Measurements from ENCODE around the gene AGBL4.

The AGBL4 gene

GRCh38 chr1:50023292-50024159, at the start of gene AGBL4:
TSS of gene AGBL4 (minus strand) at chr1:50023954.
- H3K4me3 ChIP-seq (ENCODE audit: low read depth, low read length): peak within 1 kb of the TSS; percentile 46
- TF ChIP-seq, protein P1, sequence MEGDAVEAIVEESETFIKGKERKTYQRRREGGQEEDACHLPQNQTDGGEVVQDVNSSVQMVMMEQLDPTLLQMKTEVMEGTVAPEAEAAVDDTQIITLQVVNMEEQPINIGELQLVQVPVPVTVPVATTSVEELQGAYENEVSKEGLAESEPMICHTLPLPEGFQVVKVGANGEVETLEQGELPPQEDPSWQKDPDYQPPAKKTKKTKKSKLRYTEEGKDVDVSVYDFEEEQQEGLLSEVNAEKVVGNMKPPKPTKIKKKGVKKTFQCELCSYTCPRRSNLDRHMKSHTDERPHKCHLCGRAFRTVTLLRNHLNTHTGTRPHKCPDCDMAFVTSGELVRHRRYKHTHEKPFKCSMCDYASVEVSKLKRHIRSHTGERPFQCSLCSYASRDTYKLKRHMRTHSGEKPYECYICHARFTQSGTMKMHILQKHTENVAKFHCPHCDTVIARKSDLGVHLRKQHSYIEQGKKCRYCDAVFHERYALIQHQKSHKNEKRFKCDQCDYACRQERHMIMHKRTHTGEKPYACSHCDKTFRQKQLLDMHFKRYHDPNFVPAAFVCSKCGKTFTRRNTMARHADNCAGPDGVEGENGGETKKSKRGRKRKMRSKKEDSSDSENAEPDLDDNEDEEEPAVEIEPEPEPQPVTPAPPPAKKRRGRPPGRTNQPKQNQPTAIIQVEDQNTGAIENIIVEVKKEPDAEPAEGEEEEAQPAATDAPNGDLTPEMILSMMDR (conservative IDR thresholded peaks at IDR 0.05; ENCODE audit: low read depth, low read length): no peak
- peak; percentile 5 for DNase-seq (ENCODE audit: low read depth)

GRCh38 chr1:50066806-50067205, 43.1 kb upstream of the AGBL4 start:
- TF ChIP-seq, protein P1 (conservative IDR thresholded peaks at IDR 0.05; ENCODE audit: low read depth, low read length): no peak
- no peak overlapping the region for H3K4me3 ChIP-seq (ENCODE audit: low read depth, low read length)
- DNase-seq (ENCODE audit: low read depth): no peak

DNA sequence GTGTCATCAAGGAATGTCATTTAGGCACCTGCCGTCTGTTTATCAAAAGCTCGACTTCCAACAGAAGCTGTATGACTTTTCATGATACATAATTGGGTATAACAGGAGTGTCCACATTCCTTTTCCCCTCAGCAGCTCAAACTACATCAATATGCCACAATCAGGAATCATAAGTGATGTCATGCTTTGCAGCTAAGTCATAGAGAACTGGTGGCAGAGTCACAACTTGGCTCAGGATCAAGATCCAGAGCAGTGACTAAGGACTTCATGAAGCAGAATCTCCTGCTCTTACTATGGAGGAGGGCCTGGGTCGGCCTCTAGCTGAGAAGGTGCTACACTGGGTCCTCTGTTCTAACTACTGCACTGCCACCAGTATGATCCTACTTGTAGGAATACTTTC, 36.5 kb upstream of the AGBL4 start:
- TF ChIP-seq, protein P1 (conservative IDR thresholded peaks at IDR 0.05; ENCODE audit: low read depth, low read length): no peak
- H3K4me3 ChIP-seq (ENCODE audit: low read depth, low read length): no peak overlapping the region
- DNase-seq (ENCODE audit: low read depth): no peak

GRCh38 chr1:50048791-50049190, 25.0 kb upstream of the AGBL4 start:
- DNase-seq (ENCODE audit: low read depth): no peak

DNA sequence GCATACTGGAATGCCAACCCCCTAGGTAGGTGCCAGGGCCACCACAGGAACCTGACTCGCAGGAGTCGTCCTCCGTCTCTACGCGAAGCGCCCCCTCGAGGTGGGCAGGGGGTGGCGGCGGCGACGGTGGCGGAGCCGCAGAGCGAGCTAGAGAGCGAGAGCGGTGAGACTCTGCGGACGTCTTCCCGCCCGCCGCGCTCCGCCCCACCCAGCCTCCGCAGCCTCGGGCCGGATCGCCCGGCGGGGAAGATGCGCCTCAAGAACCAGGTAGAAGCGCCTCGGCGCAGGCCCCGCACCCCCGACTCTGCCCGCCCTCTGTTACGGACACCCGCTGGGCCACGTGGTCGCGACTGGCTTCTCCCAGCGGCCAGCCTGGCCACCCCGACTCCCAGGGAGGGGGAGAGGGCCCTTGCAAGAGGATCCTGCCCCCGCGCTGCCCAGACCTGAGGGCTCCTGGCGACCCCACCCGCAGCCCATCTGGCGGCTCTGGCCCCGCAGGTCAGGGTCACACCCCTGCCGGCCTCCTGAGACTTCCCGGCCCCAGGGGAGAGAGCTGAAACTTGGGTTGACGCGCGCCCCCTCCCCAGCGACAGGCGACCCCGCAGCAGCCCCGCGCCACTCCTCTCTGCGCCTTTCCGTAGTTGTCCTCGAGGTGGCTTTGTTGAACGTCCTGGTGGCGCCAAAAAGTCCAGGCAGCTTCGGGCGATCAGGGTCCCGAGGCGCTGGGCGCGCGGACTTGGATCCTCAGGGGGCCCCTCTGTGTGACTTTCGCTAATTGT, 24.4 kb upstream of the AGBL4 start:
- TF ChIP-seq, protein P1 (conservative IDR thresholded peaks at IDR 0.05; ENCODE audit: low read depth, low read length): no peak
- H3K4me3 ChIP-seq (ENCODE audit: low read depth, low read length): no peak overlapping the region
- no peak for DNase-seq (ENCODE audit: low read depth)

More at GRCh38 chr1:50048791-50049190, 25.0 kb upstream of the AGBL4 start:
- TF ChIP-seq, protein P1 (conservative IDR thresholded peaks at IDR 0.05; ENCODE audit: low read depth, low read length): no peak
- H3K4me3 ChIP-seq (ENCODE audit: low read depth, low read length): no peak overlapping the region

DNA sequence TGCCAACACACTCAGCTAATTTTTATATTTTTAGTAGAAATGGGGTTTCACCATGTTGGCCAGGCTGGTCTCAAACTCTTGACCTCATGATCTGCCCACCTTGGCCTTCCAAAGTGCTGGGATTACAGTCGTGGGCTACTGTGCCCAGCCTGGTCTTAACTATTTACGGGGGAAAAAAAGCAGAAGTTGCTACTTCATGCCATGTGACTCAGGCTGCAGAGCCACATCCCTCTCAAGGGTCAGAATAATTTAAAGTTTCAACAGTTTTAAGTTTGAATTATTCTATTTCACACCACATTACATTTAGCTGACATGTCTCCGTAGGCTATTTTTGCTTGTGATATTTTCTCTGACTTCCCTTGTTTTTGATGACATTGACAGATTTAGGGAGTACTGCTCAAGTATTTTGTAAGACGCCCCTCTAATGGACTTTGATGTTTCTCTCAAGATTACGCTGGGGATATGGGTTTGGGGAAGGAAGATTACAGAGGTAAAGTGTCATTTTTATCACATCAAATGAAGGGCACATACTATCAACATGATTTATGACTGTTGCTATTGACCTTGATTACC, 14.6 kb upstream of the AGBL4 start:
- H3K4me3 ChIP-seq (ENCODE audit: low read depth, low read length): no peak overlapping the region
- TF ChIP-seq, protein P1 (conservative IDR thresholded peaks at IDR 0.05; ENCODE audit: low read depth, low read length): no peak
- no peak for DNase-seq (ENCODE audit: low read depth)

Measured in choroid plexus epithelial cell (primary cell).